Cerebellar cortex (tissue), 1 donor: Measurements from ENCODE around the gene CHRNA4.

Experiments used
- DNase-seq: peaks from one replicate; pipeline ENCODE4 v3.0.0-alpha.2; 2015; ENCODE audit warnings: low spot score

Gene CHRNA4

DNA sequence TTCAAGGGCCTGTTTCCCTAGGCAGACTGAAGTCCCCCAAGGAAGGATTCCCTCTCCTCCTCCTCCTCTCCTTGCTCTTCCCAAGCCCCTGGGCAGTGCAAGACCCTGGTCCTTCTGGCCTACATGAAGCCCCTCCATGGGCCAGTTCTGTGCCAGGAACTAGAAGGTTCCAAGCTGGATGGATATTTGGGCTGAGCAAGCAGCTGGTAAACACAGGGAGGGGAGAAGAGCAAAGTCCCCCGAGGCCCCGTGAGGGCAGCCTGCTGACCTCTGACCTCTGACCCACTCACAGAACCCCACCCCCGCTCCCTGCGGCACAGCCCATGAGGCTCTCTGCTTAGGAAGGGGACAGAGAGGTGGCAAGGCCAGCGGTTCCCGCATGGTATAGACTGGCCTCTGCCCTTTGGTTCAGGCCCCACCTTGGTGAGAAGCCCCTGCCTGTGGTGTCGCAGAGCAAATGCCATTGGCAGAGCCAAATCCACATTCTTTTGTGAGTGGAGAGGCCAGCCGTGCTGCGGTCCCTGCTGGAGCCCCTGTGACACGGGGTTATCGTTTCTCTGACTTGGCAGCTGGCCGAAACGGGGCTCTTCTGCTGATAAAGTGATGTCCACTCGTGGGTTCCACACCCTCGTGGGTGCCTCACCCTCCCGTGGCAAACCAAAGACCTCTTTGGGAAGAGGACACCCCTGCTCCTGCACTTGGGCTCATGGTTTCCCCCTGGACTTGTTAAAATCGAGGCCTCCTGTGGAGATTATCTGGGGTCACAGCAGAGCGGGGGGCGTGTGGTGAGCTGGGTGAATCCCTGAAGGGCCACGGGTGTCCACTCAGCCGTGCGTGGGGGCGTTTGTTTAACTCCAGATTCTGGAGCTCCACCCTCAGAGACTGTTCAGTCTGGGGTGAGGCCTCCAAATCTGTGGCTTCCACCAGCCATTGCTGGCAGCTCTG is 2.1 kb upstream of the CHRNA4 start:
- DNase-seq = no peak

DNA sequence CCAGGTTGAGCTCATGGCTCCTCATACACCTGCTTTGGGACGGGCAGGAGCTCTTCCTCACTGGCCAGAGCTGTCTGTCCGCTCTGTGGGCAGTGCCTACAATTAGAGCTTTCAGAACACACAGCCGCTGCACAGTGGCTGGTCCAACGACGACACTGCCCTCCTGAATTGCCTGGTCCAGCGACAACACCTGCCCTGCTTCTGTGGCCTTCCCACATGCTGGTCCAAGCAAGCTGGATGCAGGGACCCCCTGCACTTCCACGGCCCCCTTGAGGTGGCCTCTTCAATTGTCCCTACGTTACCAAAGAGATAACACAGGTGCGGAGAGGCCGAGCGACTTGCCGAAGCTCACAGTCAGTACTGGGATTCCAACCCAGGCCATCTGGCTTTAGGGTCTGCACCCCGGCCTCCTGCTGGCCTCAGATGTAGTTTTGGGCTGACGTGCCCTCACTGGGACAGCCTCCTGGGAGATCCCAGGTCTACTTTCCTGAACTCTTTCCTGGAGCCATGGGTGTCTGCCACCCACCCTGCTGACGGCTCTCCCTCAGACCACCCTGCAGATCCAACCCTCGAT is 1.4 kb upstream of the CHRNA4 start:
- DNase-seq = no peak

DNA sequence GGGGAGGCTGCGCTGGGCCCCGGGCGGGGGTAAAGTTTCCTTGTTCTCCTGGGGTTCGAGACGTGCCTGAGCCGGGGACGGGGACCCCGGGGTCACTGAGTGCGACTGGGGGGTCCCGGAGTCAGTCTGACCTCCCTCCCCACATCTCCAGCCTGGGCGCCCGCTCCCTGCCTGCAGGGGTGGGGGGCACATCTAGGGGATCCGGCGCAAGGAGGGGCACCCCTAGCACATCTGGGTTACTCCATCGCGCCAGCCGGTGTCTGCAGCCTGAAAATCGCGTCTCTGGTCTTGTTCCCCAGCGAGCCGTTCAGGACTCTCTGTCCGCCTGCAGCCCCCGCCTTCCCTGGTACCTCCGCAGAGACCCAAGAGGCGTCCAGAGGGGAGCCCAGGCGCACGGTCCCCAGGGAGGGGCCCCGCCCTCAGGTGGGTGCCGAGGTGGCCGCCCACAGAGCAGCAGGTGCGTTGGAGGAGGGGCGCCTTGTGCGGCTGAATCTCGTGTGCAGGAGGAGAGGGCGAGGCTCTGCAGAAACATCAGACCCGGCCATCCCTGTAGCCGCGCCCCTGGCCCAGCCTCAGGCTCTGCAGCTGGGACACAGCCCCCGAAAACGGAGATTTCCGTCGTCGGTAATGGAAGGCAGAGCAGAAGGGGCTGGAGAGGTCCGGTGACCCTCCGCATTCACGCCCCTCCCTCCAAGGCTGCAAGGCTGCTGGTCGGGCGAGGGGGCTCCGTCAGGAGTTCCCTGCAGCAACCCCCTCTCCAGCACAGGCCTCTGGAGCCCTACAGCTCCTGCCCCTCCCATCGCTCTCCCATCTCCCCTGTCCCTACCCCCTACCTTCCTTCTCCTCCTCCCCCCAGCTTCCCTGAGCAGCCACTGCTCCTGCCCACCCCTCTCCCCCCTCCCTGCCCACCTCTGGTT is 628 bp upstream of the CHRNA4 start:
- DNase-seq = no peak

DNA sequence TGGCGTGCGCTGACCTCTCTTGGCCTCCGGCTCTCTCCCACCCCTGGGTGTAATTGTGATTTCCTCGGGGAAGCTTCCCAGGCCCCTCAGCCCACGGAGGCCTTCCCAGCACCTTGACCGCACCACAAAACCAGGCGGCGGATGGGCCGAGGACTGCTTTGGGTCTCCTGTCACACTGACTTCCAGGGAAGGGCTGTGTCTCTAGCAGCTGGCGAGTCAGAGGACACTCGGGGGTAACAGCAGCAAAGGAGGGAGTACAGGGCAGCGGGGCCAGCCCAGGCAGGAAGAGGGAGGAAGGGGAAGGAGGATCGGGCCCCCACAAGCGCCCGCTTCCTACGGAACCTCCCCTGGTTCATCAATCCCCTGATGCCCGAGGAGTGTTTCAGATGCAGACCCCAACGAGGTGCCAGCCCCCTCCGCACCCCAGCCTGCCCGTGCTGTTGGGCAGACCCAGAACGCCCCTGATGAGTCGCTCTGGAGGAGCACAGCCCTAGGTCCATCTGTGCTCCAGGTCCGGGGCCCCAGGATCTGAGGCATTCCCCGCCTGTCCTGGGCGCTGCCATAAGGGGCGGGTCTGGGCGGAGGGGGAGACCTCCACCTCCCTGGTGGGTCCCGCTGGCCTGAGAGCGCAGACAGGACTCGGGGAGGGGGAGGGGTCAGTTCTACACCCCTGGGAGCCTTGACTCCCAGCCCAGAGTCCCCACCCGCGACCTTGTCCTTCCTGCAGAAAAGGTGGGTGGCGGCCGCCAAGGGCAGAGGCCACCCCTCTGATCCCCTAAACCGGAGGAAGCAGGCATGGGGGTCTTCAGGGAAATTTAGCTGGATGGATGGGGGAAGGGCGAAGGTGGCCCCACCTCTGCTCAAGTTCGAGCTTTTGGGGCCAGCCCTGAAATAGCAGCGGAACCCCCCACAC is 956 bp downstream of the CHRNA4 start:
- no peak for DNase-seq

DNA sequence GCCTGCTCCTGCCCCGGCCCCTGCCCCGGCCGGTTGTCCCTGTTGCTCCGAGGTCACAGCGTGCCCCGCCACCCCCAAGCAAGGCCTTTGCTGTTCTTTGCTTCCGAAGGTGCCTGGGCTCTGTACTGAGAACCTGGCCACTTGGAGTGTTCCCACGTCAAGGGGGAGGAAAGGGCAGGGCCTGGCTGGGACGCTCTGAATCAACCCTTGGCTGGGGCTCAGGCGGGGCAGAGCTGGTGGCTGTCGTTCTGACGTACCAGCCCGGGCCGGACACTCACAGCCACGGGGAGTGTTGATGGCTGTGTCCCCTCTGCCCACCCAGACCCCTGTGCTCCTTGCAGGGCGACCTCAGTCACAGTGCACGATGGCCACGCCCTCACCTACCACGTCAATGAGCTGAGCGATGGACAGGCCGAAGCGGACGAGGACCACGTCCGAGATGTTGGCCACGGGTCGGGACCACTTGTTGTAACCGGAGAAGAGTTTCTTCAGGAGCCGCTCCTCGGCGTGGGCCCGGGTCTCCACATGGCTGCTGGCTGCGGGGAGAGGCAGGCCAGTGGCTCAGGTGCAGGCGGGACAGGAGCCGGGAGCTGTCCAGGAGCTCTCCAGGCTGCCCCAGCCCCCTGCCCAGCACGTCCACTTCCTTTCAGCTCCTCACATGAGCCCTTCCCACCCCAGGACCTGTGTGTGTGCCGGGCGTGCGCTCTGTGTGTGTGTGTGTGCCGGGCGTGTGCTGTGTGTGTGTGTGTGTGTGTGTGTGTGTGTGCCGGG is 1.8 kb downstream of the CHRNA4 start:
- no peak for DNase-seq

DNA sequence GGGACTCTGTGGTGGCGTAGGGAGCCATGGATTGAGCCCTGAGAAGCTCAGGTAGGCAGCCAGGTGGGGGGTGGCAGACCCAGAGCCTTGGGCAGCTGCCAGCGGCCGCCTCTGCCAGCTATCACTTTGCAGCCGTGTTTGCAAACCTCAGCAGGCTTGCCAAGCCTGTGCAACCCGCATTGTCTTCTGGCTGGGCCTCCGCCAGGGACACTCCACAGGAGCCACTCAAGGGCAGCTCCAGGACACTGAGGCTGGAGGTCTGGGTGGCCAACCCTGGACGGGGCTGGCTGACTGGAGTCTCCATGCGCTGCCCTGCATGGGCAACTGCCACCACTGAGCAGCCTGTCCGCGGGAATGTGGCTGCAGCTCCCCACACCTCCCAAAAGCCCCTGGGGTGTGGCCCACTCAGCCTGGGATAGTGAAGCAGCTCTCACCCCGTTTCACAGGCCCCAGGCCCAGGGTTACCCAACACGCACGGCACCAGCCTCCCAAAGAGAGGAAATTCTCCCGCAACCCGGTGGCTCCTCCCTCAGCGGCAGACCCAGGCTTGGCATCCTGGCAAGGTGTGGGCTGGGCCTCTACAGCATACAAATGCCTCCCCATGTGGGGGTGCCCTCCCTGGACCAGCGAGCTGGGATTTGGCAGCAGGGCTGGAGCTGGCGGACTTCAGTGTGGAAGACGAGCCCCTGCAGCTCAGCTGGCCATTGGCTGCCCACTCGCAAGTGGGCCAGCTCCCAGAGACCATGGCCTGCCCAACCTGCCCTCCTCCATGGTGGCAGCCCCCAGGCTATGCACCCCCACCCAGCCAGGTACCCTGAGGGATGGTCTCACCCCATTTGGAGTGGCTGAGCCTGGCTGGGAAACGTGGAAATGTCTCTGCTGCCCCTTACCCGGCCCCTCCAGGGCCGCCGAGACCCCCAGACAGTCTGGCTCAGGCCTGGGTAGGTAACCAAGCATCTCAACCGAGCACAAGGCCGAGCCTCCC is 2.9 kb downstream of the CHRNA4 start:
- no peak for DNase-seq

DNA sequence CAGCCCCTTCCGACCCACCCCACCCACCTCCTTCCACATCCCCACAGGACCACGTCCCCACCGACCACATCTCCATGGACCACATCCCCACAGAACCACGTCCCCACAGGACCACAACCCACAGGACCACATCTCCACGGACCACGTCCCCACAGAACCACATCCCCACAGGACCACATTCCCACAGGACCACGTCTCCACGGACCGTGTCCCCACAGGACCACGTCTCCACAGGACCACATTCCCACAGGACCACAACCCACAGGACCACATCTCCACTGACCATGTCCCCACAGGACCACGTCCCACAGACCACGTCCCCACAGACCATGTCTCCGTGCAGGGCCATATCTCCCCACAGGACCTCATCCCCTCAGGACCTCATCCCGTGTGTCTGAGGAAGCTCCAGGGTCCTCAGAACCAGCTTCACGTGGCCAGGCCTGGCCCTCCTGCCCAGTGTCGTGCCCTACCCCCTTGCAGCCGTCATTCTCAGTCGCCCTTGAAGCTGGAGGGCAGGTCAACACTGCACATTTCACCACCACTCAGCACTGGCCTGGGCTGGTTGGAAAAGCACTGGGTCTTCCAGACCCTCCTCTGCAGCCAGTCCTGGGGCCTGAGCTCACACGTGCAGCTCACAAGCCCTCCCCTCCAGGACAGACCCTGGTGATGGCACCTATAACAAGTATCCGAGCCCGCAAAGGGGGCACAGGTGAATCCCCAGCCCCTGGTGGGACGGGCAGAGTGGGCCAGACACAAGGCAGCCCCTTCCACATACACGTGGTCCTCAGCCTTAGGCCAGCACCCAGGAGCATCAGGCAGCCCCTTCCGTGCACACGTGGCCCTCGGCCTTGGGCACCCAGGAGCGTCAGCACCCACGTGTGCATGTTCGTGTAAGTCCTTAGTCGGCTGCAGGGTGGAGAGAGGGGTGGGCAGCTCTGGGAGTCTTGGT is 3.9 kb downstream of the CHRNA4 start:
- no peak for DNase-seq

DNA sequence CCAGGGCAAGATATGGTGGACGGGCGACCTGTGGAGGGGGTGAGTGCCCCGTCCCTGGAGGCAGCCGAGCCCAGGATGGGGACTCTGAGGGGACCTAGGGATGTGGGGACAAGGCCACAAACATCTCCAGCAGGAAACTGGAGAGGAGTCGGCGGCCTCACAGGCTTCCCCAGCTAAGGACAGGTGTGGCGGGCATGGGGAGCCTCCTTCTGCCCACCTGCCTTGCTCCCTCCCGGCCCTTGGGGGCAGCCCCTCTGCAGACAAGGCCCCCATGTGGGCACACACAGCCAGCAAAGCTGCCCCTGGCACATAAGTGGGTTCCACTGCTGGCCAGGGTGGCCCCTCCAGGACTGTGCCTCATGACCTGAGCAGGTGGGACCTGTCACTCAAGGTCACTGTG is 4.6 kb downstream of the CHRNA4 start:
- no peak for DNase-seq

DNA sequence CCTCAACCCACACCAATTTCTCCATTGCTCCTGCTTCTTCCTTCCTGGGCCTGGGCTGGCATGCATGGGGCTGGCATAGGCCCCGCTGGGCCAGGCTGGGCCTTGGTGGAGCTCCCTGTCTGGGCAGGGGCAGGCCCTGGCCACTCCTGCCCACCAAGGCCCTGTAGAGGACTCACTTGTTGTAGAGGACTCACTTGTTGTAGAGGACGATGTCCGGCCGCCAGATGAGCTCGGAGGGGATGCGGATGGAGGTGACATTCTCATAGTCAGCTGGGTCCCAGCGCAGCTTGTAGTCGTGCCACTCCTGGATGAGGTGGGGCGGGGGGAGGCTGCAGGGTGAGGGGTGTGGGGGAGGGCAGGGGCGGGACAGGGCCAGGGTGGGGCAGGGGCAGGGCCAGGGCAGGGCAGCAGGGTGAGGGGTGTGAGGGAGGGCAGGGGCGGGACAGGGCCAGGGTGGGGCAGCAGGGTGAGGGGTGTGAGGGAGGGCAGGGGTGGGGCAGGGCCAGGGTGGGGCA is 5.3 kb downstream of the CHRNA4 start:
- no peak for DNase-seq

DNA sequence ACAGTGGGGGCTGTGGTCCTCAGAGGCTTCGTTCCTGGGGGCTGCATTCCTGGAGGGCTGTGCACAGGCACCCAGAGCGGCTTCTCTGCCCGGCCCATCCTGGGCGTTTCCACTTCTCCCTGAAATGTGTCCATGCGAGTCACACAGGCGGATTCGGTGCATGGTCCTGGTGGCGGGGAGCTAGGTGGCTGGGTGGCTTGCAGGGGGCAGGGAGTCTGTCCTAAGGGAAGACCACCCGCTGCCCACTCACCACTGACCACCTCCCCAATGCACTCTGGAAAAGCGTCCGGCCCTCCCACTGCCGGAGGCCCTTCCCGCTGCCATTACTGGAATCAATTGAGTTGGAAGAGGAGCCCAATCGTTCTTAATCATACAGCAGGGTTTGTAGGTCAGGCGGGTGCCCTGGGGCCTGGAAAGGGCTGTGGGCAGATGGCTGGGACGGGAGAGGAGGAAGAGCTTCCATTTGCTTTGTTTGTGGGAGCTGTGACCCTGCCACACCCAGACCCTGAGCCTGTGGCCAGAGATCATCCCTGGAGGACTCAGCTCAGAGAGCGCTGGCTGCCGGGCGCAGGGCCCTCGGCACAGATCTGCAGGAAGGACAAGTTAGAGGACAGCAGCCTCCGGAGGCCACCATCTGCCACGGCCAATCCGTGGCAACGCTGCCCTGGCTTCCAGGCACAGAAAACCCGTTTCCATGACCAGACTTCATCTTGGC is 6.4 kb downstream of the CHRNA4 start:
- no peak for DNase-seq

DNA sequence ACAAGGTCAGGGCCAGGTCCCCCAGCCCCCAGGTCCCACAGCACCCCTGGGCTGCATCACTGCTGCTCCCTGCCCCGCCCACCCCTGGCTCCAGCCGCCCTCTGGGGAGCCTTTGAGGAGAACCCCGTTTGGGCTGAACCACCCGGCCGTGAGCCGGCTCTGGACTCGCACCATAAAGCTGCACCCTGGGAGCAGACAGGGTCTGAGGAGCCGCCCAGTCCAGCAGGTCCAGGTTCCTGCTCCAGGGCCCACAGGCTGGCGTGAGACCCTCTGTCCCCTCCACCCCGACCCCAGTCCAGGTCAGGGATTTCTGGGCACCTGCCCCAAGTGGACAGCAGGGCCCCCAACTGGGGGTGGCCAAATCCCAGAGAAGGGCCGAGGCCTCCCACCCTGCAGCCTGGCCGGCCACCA is 8.3 kb downstream of the CHRNA4 start:
- no peak for DNase-seq

DNA sequence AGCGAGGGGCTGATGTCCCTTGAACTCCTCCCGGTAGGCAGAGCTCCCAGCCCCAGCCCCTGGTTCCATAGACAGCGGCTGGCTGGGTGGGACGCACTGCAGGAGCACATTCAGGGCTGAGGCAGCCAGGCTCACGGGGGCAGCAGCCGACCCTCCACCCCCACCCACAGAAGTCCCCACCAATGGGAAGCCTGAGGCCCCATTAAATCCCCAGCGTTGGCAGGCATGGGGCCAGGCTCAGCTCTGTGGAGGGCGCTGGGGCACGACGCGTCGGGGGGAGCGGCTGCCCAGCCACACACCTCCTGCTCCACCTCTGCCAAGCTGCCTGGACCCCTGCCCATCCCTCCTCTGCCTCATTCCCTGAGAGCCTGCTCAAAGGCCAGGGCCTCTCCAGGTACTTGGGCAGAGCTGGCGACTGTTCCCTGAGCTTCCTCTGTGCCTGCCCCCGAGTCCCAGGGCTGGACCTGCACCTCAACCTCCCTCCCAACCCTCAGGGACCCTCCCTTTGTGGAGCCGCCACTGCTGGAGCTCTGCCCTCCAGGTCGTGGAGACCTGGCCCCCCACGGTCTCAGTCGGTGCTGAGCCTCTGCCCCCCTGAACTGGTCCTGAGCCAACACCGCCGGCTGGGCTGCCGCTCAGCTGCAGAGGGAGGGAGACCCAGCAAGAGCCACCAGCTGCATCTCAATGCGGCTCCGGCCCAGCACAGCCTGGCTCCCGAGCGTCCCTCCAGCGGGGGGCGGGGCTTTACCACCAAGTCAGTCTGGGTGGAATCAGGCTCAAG is 9.1 kb downstream of the CHRNA4 start:
- no peak for DNase-seq

DNA sequence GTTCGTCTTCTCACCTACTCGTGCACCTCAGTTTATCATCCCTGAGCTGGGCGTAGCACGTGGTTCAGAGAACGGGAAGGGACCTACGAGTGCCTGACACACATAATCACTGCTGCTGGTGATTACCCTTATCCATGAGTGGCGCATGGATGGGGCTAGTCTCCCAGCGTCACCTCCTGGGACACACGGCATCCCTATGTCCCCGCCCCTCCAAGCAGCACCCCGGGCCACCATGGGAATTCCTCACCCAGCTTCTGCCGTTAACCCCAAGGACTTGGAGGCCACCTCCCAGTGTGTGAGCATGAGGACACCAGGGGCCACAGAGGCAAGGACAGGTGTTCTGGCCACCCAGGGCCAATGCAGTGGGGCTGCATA is 9.8 kb downstream of the CHRNA4 start:
- DNase-seq = no peak

DNA sequence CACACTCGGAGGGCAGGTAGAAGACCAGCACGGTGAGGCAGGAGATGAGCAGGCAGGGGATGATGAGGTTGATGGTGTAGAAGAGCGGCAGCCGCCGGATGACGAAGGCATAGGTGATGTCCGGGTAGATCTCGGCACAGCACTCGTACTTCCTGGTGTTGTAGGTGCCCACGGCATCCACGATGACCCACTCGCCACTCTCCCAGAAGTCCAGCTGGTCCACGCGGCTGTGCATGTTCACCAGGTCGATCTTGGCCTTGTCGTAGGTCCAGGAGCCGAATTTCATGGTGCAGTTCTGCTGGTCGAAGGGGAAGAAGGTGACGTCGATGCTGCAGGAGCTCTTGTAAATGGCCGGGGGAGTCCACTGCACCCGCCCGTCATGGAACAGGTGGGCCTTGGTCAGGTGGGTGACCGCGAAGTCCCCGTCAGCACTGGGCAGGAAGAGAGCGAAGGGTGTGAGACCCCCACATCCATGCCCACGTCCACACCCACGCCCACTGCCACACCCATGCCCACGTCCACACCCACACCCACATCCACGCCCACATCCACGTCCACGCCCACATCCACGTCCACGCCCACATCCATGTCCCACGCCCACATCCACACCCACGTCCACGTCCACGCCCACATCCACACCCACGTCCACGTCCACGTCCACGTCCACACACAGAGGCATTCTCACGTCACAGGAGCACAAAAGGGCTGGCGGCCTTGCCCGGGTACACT is 10.4 kb downstream of the CHRNA4 start:
- DNase-seq = no peak

DNA sequence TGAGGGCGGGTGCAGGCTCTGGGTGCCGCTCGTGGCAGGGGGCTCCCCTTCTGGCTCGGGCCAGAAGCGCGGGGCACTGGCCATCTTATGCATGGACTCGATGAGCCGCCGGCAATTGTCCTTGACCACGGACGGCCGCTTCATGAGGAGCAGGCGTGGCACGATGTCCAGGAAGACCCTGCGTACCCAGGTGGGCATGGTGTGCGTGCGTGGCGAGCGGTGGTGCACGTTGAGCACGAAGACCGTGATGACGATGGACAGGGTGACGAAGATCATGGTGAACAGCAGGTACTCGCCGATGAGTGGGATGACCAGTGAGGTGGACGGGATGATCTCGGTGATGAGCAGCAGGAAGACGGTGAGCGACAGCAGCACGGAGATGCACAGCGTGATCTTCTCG is 11.0 kb downstream of the CHRNA4 start:
- no peak for DNase-seq

DNA sequence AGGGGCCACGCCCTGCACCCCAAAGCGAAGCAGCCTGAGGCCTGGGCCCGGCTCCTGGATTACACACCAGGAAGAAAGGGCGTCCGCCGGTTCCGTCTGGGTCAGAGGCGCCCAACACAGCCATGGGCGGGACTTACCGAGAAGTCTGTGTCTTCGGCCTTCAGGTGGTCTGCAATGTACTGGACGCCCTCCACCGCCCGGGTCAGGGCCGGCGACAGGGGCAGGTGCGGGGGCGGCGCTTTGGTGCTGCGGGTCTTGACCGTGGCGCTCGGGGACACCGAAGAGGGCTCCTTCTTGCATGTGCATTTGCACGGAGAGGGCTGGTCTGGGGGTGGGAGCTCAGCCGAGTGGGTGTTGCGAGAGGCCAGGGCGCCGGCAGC is 11.6 kb downstream of the CHRNA4 start:
- DNase-seq = no peak
